IMR-90 (cell line): Measurements from ENCODE around the gene EML1. TPM values are rescaled to one million over a fixed set of nuclear protein-coding genes. Genes with fewer than 3 reads are reported as not detected.

Experiments
- ATAC-seq: fragments of 200-7000 bp; cut with Tn5 transposase; 2 replicates; pipeline ENCODE4 v1.9.1; 2020; ENCODE audit warnings: low read depth, mild to moderate bottlenecking, moderate library complexity
- BruUV-seq: library from RNA; stranded (reverse); fragments of 400-500 nt; replicated peaks from 2 replicates; lab custom pipeline; 2021; lab: Mats Ljungman, UMichigan
- CTCF ChIA-PET: fragments of 300-600 bp; formaldehyde crosslinking; extraction: SDS; loops from one replicate; lab custom pipeline; 2021; ENCODE audit warnings: antibody characterized with exemption; lab: Yijun Ruan, JAX
- POLR2A ChIA-PET: fragments of 300-600 bp; sonication (Branson Sonifier 250); formaldehyde crosslinking; loops from one replicate; lab custom pipeline; 2022; ENCODE audit warnings: antibody characterized with exemption; ENCODE audit not compliant: unreplicated experiment; lab: Charles Lee
- DNase-seq: peaks from one replicate; pipeline ENCODE4 v3.0.0; 2013
- H2AFZ ChIP-seq: replicated peaks from 2 replicates; pipeline ENCODE3; 2013; ENCODE audit warnings: low read length, mild to moderate bottlenecking; ENCODE audit not compliant: poor library complexity
- H2AK5ac ChIP-seq: 2 replicates; pipeline ENCODE4 v1.6.1; 2013; ENCODE audit warnings: low read depth, low read length, inconsistent platforms
- H2AK9ac ChIP-seq: replicated peaks from 2 replicates; pipeline ENCODE3; 2013; ENCODE audit warnings: mild to moderate bottlenecking, low read depth, low read length, moderate library complexity; ENCODE audit not compliant: poor library complexity
- H2BK120ac ChIP-seq: 2 replicates; pipeline ENCODE4 v1.6.1; 2013; ENCODE audit warnings: low read depth, low read length, inconsistent platforms
- H2BK15ac ChIP-seq: 3 replicates; pipeline ENCODE4 v1.6.1; 2013; ENCODE audit warnings: low read depth, low read length, inconsistent platforms
- H2BK20ac ChIP-seq: 2 replicates; pipeline ENCODE4 v1.6.1; 2013; ENCODE audit warnings: low read depth, mild to moderate bottlenecking, inconsistent platforms, low read length, moderate library complexity
- H2BK5ac ChIP-seq: 2 replicates; pipeline ENCODE4 v1.6.1; 2013; ENCODE audit warnings: mild to moderate bottlenecking, low read depth, low read length, inconsistent platforms; ENCODE audit not compliant: poor library complexity, severe bottlenecking
- H3K14ac ChIP-seq: replicated peaks from 2 replicates; pipeline ENCODE4 v1.6.1; 2013; ENCODE audit warnings: low read depth, low read length, inconsistent platforms
- H3K18ac ChIP-seq: 2 replicates; pipeline ENCODE4 v1.6.1; 2013; ENCODE audit warnings: low read depth, low read length, control low read depth
- H3K23ac ChIP-seq: 2 replicates; pipeline ENCODE4 v1.6.1; 2013; ENCODE audit warnings: low read depth, low read length, inconsistent platforms
- H3K27ac ChIP-seq: 2 replicates; pipeline ENCODE4 v1.5.1; 2013; ENCODE audit warnings: mild to moderate bottlenecking, control low read depth, low read length; ENCODE audit not compliant: insufficient read depth
- H3K27me3 ChIP-seq: 2 replicates; pipeline ENCODE4 v1.6.1; 2013; ENCODE audit warnings: low read length; ENCODE audit not compliant: control insufficient read depth, insufficient read depth
- H3K36me3 ChIP-seq: 2 replicates; pipeline ENCODE4 v1.6.1; 2013; ENCODE audit warnings: low read length, mixed read lengths; ENCODE audit not compliant: control insufficient read depth, insufficient read depth
- H3K4ac ChIP-seq: 2 replicates; pipeline ENCODE4 v1.6.1; 2013; ENCODE audit warnings: low read depth, low read length, inconsistent platforms
- H3K4me1 ChIP-seq: 2 replicates; pipeline ENCODE4 v1.6.1; 2013; ENCODE audit warnings: low read length, mixed read lengths; ENCODE audit not compliant: control insufficient read depth, insufficient read depth
- H3K4me2 ChIP-seq: 2 replicates; pipeline ENCODE4 v1.6.1; 2013; ENCODE audit warnings: low read depth, mild to moderate bottlenecking, control low read depth, low read length, moderate library complexity
- H3K4me3 ChIP-seq: 2 replicates; pipeline ENCODE4 v1.5.1; 2013; ENCODE audit warnings: low read depth, mild to moderate bottlenecking, control low read depth, low read length, moderate library complexity; ENCODE audit not compliant: insufficient read depth
- H3K56ac ChIP-seq: 2 replicates; pipeline ENCODE4 v1.6.1; 2013; ENCODE audit warnings: low read length, inconsistent platforms; ENCODE audit not compliant: insufficient read depth; ENCODE audit errors: extremely low read depth
- H3K79me1 ChIP-seq, 2 experiments: 2 replicates each; pipeline ENCODE4 v1.6.1; 2013; ENCODE audit warnings: low read length in 2 of 2, inconsistent platforms in 1 of 2, low read depth in 1 of 2
- H3K9ac ChIP-seq: 2 replicates; pipeline ENCODE4 v1.6.1; 2013; ENCODE audit warnings: low read depth, low read length, control low read depth
- H3K9me1 ChIP-seq: 2 replicates; pipeline ENCODE4 v1.6.1; 2013; ENCODE audit warnings: low read length, inconsistent platforms; ENCODE audit not compliant: insufficient read depth
- H3K9me3 ChIP-seq: 2 replicates; pipeline ENCODE4 v1.6.1; 2013; ENCODE audit warnings: low read length; ENCODE audit not compliant: control insufficient read depth, insufficient read depth
- H4K20me1 ChIP-seq: 2 replicates; pipeline ENCODE4 v1.6.1; 2013; ENCODE audit warnings: low read length, inconsistent platforms; ENCODE audit not compliant: insufficient read depth
- H4K5ac ChIP-seq: 2 replicates; pipeline ENCODE4 v1.6.1; 2013; ENCODE audit warnings: mild to moderate bottlenecking, low read depth, low read length, control low read depth
- H4K8ac ChIP-seq, 2 experiments: 2 replicates each; pipeline ENCODE4 v1.6.1; 2013; ENCODE audit warnings: low read depth in 2 of 2, low read length in 2 of 2, control low read depth in 1 of 2, inconsistent platforms in 1 of 2
- H4K91ac ChIP-seq: 2 replicates; pipeline ENCODE4 v1.6.1; 2013; ENCODE audit warnings: low read depth, low read length, inconsistent platforms; ENCODE audit not compliant: insufficient read depth
- BHLHE40 ChIP-seq: fragments of 150-350 bp; IDR thresholded peaks from 2 replicates; pipeline ENCODE4 v1.6.1; 2016; ENCODE audit warnings: mild to moderate bottlenecking, low read depth, low read length
- CHD1 ChIP-seq: IDR thresholded peaks from 2 replicates; pipeline ENCODE4 v1.6.1; 2012; ENCODE audit warnings: low read depth, low read length, improper control_type of control experiment
- CTCF ChIP-seq: conservative IDR thresholded peaks from 2 replicates; pipeline ENCODE4 v1.5.1; 2012; ENCODE audit warnings: mild to moderate bottlenecking, low read depth, low read length, improper control_type of control experiment
- ELK1 ChIP-seq: fragments of 150-350 bp; IDR thresholded peaks from 2 replicates; pipeline ENCODE4 v1.6.1; 2016; ENCODE audit warnings: low read depth, mild to moderate bottlenecking, low read length, moderate library complexity, borderline replicate concordance
- FOS ChIP-seq: fragments of 150-350 bp; IDR thresholded peaks from 2 replicates; pipeline ENCODE4 v1.6.1; 2016; ENCODE audit warnings: low read depth, low read length
- MAFK ChIP-seq: IDR thresholded peaks from 2 replicates; pipeline ENCODE4 v1.6.1; 2012; ENCODE audit warnings: low read depth, low read length, improper control_type of control experiment
- MAZ ChIP-seq: IDR thresholded peaks from 2 replicates; pipeline ENCODE4 v1.6.1; 2012; ENCODE audit warnings: low read depth, mild to moderate bottlenecking, low read length, improper control_type of control experiment, moderate library complexity, borderline replicate concordance
- MXI1 ChIP-seq: IDR thresholded peaks from 2 replicates; pipeline ENCODE4 v1.6.1; 2012; ENCODE audit warnings: low read depth, mild to moderate bottlenecking, low read length, moderate library complexity, borderline replicate concordance
- POLR2A ChIP-seq: IDR thresholded peaks from 2 replicates; pipeline ENCODE4 v1.6.1; 2012; ENCODE audit warnings: mild to moderate bottlenecking, low read depth, low read length
- RAD21 ChIP-seq: IDR thresholded peaks from 2 replicates; pipeline ENCODE4 v1.6.1; 2012; ENCODE audit warnings: low read length, improper control_type of control experiment
- RFX5 ChIP-seq: IDR thresholded peaks from 2 replicates; pipeline ENCODE4 v1.8.0; 2012; ENCODE audit warnings: low read depth, mild to moderate bottlenecking, low read length, moderate library complexity
- USF2 ChIP-seq: fragments of 150-350 bp; IDR thresholded peaks from 2 replicates; pipeline ENCODE4 v1.6.1; 2017; ENCODE audit warnings: mild to moderate bottlenecking, antibody characterized with exemption, low read length, low read depth
- WGBS, 2 experiments: methylation state at CpG; one replicate each; pipeline versions ENCODE4 v1.1.5 to v1.1.7; 2013; ENCODE audit warnings: missing lambda C conversion rate in 2 of 2; ENCODE audit not compliant: insufficient read length in 1 of 2; ENCODE audit errors: extremely low coverage in 2 of 2; 5-methylcytosine and 5-hydroxymethylcytosine counted together
- dilution Hi-C: fragments of 300-500 bp; cut with HindIII; formaldehyde crosslinking; loops from one replicate; pipeline ENCODE4 v1.14.3; 2018; ENCODE audit warnings: low sequenced_read_pairs; ENCODE audit not compliant: unreplicated experiment
- in situ Hi-C: fragments of 300-500 bp; cut with MboI; formaldehyde crosslinking; loops from 3 replicates; pipeline ENCODE4 v1.14.3; 2019; ENCODE audit warnings: low sequenced_read_pairs, inconsistent platforms, mixed read lengths
- intact Hi-C: fragments of 100-400 bp; cut with micrococcal nuclease; formaldehyde crosslinking; loops from 2 replicates; pipeline ENCODE4 v1.10.0; 2022
- polyA plus RNA-seq, 3 experiments: library from polyadenylated mRNA; depleted of rRNA; stranded (reverse); fragments of >200 nt; gene quantifications; 2 replicates each; pipeline ENCODE4 v1.2.3, GENCODE V29; 2012; ENCODE audit warnings: low replicate concordance in 1 of 3
- total RNA-seq: library from RNA; depleted of rRNA; stranded (reverse); fragments of >200 nt; gene quantifications from 2 replicates; pipeline ENCODE4 v1.2.3, GENCODE V29; 2012

The EML1 gene
- total and polyA plus RNA-seq, 2 of the 4 experiments (the other 2 are of a cell fraction): 14.0 to 42.3 TPM

- Histone ChIP-seq H3K9me3 (no peaks in the 10 kb centered on the region), H4K91ac (no peak overlapping the region), H2AK5ac (peak overlapping the region; percentile 5; the same call in 1 of the 2 replicates), H3K4me1 (peaks cover 13% of the 10 kb centered on the region), H3K9me1 (peaks cover 32% of the 10 kb centered on the region), H3K27me3 (no peaks in the 10 kb centered on the region), H3K23ac (no peak overlapping the region), H2BK20ac (no peak overlapping the region), H2BK15ac (no peak overlapping the region), H2BK5ac (no peak overlapping the region), H3K9ac (no peak overlapping the region), H2BK120ac (no peak overlapping the region), H4K20me1 (peaks cover 43% of the 10 kb centered on the region), H3K14ac (no peak overlapping the region), H2AK9ac (no peak overlapping the region), H3K27ac (no peak overlapping the region), H4K8ac (no peak overlapping the region), H3K4ac (no peak overlapping the region), H3K56ac (no peak overlapping the region), H3K4me3 (no peak overlapping the region), H2AFZ (no peak overlapping the region), H3K18ac (no peak overlapping the region), H3K79me1 (peaks cover 19 to 59% of the 10 kb centered on the region in 2 experiments; a peak in 3 of 4 replicates), H4K5ac (no peak overlapping the region), H3K36me3 (no peaks in the 10 kb centered on the region; the same call in 1 of the 2 replicates), H3K4me2 (no peak overlapping the region)
- in situ Hi-C loops (no loop called here), dilution Hi-C loops (no loop called here), intact Hi-C loops (no loop called here)
- ChIA-PET POLR2A (no interaction called here), CTCF (interaction anchor here (1.4 kb wide), 1 partner anchor 10 kb away, joined by 3 read pairs; no protein-coding TSS in a partner anchor)
- no peak for TF ChIP-seq MXI1
- TF ChIP-seq ELK1: no peak
- no peak for TF ChIP-seq BHLHE40
- no peak for TF ChIP-seq MAFK
- no peak for TF ChIP-seq POLR2A
- no peak for TF ChIP-seq CTCF
- no peak for TF ChIP-seq FOS
- TF ChIP-seq USF2: no peak
- TF ChIP-seq CHD1: no peak
- TF ChIP-seq RAD21: no peak
- no peak for TF ChIP-seq RFX5
- no peak for TF ChIP-seq MAZ
- BruUV-seq: no TSS peak
- WGBS, 2 experiments: 100% methylated on average over 1 of the region's 14 CpGs; no CpG with 5 or more reads in 1 of the 2 experiments
- DNase-seq: no peak
- ATAC-seq: no peak
Observed at GRCh38 chr14:99803106-99803775, 10.0 kb downstream of the EML1 start.
